H1 (cell line): Measurements from ENCODE around the gene STAT4. TPM values are rescaled to one million over a fixed set of nuclear protein-coding genes. Genes with fewer than 3 reads are reported as not detected.

ENCODE experiments used
- EP300 ChIP-seq, 2 experiments: IDR thresholded peaks; 1 replicate in 1 of 2; 2 replicates in 1 of 2; pipeline ENCODE4 v1.6.1; 2011 to 2012; ENCODE audit warnings: low read depth in 2 of 2, low read length in 2 of 2, mild to moderate bottlenecking in 2 of 2, borderline replicate concordance in 1 of 2, inconsistent platforms in 1 of 2, moderate library complexity in 1 of 2
- EZH2 ChIP-seq: fragments of 200-600 bp; sonication (generic); IDR thresholded peaks from 2 replicates; pipeline ENCODE4 v1.7.1; 2012; ENCODE audit warnings: low read depth, mild to moderate bottlenecking, moderate library complexity, low read length, inconsistent platforms; ENCODE audit not compliant: severe bottlenecking
- POLR2A ChIP-seq, 2 experiments: IDR thresholded peaks; 1 replicate in 1 of 2; 2 replicates in 1 of 2; pipeline ENCODE4 v1.6.1; 2011; ENCODE audit warnings: low read depth in 2 of 2, low read length in 2 of 2, mild to moderate bottlenecking in 2 of 2; ENCODE audit errors: control extremely low read depth in 1 of 2
- RBBP5 ChIP-seq: IDR thresholded peaks from 2 replicates; pipeline ENCODE4 v1.7.1; 2012; ENCODE audit warnings: low read depth, mild to moderate bottlenecking, inconsistent platforms, low read length, moderate library complexity, borderline replicate concordance
- TAF7 ChIP-seq: optimal IDR thresholded peaks from 2 replicates; pipeline ENCODE3; 2011; ENCODE audit warnings: low read depth, mild to moderate bottlenecking, inconsistent platforms, low read length, moderate library complexity, borderline replicate concordance
- polyA plus RNA-seq, 7 experiments: library from polyadenylated mRNA; depleted of rRNA in 3 of 7; stranded (reverse) in 5 of 7; unstranded in 2 of 7; fragments of >200 nt in 5 of 7; fragments of 200-250 nt in 2 of 7; gene quantifications; 1 replicate in 5 of 7; 2 replicates in 1 of 7; 4 replicates in 1 of 7; pipeline versions ENCODE4 v1.2.1 to v1.2.3, GENCODE V29; 2011 to 2013; ENCODE audit warnings: missing spikeins in 2 of 7, mixed read lengths in 2 of 7
- total RNA-seq: library from RNA; stranded (reverse); fragmentation: NEBNext Ultra II Directional; extraction: Animal tissue kit (Norgen Biotek cat#: 25700); gene quantifications from 2 replicates; pipeline ENCODE4 v1.2.1, GENCODE V29; 2021

STAT4 gene
- total and polyA plus RNA-seq, 2 of the 8 experiments (the other 6 are each of a cell fraction or from before 2014, with no cell fraction given), result 0.36 to 0.63 TPM

DNA sequence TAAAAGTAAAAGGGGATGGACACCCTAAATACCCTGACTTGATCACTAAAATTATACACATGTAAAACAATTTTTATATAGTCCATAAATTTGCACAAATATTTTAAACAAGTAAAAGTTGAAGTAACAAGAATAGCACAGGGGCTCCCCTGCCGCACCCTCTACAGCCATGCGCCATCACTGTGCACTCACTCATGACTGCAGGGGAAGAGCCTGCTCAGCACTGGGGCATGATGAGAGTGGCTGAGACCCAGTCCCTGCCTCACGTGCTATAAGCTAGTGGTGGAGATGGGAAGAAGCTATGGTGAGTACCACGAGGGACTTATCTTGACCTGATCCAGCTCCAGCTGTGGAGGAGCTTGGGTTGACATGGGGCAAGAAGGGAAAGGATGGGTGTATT is 47.5 kb upstream of the STAT4 start (continued):
- TF ChIP-seq TAF7, result no peak
- TF ChIP-seq RBBP5, result no peak
- TF ChIP-seq EZH2, result no peak
- TF ChIP-seq EP300 (IDR thresholded peaks at IDR 0.05; ENCODE audit: borderline replicate concordance in 1 of 2, low read depth in 2 of 2, low read length in 2 of 2), result no peak
- no peak for TF ChIP-seq POLR2A (IDR thresholded peaks at IDR 0.05; ENCODE audit: control extremely low read depth in 1 of 2, low read depth in 2 of 2, low read length in 2 of 2)
